HG03342 (cell line): ENCODE results near the gene HS1BP3.

ENCODE experiments used
- ATAC-seq: cut with Tn5 transposase; IDR thresholded peaks from one replicate; pipeline ENCODE4 v1.9.1; 2021; ENCODE audit warnings: mild to moderate bottlenecking, moderate library complexity; ENCODE audit not compliant: unreplicated experiment

The HS1BP3 gene

DNA sequence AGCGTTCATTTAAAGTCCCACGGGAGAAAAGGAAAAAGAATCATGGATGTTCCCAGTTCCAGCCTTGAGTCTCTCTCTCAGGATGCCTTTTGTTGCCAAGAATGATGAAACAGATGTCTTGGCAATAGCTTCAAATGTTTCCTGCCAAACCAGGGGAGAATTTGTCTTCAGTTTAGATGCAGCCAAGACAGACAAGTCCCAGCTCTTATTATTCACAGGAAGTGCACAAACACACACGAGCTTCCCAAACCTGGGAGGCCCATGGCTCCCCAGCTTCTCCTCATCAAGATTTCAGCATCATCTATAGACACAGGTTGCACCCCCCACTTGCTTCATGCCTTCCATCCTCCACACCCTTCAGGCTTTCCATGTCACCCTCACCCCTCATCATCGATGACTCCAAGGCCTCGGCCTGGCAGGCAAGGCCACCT, 45.9 kb downstream of the HS1BP3 start:
- ATAC-seq = no peak

- ATAC-seq = no peak
These were observed 46.4 kb downstream of the HS1BP3 start for GRCh38 chr2:20604401-20604911.

DNA sequence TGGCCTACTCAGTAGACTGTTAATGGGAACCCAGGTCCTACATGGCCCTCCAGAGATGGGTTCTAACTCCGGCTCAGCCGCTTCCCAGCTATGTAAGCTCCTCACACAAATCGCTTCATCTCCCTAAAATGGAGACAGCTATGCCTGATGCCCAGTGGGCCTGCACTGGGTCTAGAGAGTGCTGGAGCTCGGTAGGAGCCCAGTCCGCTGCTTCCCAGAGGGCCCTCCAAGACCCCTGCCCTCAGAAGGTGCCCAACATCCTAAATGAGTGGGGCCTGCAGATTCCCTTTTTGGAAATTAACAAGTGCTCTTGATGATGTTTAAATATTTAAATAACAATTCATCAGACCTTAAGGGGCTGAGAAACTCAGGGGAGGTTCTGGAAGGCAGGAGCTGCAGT, 47.1 kb downstream of the HS1BP3 start:
- ATAC-seq = no peak

DNA sequence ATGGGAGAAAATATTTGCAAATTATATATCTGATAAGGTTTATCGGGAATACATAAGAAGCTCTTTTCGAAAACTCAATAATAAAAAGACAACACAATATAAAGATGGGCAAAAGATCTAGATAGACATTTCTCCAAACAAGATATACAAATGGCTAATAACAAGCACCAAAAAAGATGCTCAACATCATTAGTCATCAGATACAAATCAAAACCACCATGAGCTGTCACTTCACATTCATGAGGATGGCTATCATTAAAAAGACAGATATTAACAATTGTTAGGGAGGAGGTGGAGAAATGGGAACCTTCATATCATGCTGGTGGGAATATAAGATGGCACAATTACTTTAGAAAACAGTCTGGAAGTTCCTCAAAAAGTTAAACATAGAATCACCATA, 48.1 kb downstream of the HS1BP3 start:
- no peak for ATAC-seq

DNA sequence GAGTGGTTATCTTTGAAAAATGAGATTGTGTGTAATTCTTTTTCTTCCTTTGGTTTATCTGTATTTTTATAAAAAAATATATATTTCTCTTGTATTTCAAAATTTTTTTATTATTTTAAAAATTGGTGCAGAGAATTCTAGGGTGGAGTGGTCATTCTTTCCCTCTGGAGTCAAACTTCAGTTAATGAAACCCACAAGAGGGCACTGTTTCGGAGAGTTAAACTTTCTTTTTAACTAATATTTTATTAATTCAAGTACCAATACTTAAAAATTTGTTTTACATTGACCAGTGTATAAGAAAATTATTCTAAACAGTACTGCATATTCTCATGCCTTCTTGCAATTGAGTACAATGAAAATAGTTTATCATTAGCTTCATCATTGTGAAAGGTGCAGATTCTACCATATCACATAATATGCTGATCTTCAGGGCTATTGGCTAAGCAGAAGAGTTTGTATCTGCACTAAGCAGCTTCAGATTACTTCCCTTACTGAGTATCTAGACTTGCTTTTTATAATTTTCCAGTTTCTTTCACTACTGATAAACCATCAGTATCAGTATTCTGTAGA, 50.1 kb downstream of the HS1BP3 start:
- ATAC-seq = no peak

GRCh38 chr2:20599861-20600461, 50.9 kb downstream of the HS1BP3 start:
- ATAC-seq = no peak

- no peak for ATAC-seq
These were observed 51.8 kb downstream of the HS1BP3 start for GRCh38 chr2:20599001-20599600.

DNA sequence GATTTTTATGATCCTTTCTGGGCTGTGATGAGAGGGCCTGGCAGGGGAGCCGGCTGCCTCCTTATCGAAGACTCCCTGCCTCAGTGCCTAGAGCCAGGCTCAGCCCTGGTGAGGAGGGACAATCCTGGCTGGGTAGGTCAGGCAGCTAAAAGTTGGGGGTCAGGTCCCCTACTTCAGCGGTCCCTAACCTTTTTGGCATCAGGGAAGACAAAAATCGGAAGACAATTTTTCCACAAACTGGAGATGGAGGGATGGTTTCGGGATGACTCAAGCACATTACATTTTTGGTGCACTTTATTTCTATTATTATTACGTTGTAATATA, 53.1 kb downstream of the HS1BP3 start:
- no peak for ATAC-seq

GRCh38 chr2:20596973-20597859, 53.7 kb downstream of the HS1BP3 start:
- no peak for ATAC-seq

DNA sequence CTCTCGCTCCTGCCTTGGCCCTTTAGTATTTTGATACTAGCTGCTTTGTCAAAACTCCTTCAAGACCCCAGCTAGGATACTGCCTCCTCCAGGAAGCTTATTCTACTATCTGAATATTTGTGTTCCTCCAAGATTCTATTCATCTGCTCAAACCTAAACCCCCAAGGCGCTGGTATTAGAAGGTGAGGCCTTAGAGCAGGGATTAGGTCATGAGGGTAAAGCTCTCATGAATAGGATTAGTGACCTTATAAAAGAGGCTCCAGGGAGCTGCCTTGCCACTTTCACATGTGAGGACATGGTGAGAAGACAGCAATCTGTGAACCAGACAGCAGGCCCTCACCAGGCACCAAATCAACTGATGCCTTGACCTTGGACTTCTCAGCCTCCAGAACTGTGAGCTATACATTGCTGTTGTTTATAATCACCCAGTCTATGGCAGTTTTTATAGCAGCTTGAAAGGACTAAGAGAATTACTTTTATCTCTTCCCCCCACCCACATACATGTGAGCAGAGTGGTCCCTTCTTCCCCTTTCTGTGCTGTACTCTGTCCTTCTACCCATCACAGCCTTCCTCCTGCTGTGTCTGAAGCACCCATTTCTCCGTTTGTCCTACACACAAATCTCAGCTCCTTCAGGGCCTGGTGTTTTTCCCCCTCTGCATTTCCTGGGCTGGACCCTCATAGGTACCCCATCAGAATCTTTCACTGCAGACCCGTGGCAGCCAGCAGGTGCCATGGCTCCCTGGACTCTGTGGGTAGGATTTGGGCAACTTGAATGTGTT, 54.5 kb downstream of the HS1BP3 start:
- ATAC-seq = peak; percentile 4

DNA sequence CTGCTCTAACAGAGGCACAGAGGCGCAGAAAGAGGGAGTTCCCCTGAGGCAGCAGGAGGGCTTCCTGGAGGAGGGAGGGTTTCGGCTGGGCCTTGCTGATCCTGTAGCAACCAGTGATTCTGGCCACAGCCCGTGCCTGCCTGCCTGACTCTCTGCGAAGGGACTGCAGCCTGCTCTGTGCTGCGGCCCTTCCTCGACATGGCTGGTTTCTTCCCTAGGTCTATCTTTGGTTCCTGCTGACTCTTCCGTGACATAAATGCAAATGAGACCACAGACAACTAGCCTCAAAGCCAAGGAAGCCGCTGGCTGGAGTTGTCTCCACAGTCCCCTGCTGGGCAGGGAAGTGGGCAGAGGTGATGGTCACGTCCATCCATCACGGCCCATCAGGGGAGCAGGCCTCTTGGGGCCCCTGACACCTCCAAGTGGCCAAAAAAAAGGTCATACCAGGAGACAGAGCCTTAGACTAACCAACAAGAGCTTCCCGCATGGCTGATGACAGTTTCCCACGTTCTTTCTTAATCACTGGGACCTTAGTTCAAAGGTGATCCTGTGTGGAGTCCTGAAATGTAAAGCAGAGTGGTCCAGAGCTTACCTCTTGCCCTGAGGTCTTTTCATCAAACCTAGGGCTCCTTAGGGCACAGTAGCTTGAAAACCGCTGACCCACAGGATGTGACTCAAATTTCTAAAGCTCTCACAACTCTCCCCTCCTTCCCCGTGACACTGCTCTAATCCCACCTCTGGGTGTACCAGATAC, 55.3 kb downstream of the HS1BP3 start:
- ATAC-seq = peak; percentile 80

DNA sequence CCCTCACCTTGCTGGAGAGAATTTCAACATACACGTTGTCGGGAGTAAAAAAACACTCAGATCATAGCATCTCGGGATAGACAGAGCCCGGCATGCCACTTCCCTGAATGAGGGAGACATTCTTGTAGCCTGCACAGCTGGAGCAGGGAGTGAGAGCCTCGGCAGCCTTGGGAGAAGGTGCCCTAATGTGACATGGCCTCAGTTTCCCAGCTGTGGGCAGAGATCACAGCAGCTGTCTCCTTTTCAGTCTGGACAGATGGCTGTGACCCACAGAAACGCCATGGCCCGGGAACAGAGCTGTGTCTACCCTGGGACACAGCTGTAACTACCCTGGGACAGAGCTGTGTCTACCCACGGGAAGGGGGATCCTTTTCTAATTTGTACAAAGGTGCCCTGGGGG, 55.9 kb downstream of the HS1BP3 start:
- peak; percentile 0 for ATAC-seq

DNA sequence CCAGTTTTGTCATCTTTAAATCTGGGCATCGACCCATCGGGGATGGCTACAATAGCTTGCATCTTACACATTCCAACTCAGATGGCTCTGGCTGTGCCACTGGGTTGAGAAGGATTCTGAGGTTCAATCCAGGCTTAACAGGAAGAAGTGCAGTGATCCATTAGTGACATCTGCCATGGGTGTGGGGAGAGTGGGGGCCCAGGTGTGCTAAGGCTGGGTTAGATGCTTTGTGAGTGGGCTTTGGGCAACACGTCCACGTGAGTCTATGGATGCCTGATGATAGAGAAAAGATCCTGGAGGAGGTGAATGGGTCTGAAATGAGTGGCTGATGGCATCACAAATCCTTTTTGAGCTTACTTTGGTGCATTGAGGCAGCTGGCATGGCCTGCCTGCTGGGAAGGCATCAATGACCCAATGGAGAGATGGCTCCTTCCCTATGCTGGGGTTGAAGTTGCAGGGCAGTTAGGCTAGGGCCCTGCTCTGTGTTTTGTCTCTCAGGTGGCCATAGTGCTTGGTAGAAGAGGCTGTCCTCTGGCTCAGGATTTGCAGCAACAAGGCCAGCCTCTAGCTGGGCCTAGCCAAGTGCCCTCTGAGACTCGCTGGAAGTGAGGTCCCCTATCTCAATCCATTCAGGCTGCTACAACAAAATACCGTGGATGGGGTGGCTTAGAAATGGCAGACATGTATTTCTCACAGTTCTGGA, 56.7 kb downstream of the HS1BP3 start:
- no peak for ATAC-seq

GRCh38 chr2:20593072-20594034, 57.5 kb downstream of the HS1BP3 start:
- ATAC-seq = no peak

GRCh38 chr2:20592106-20593071, 58.5 kb downstream of the HS1BP3 start:
- no peak for ATAC-seq

DNA sequence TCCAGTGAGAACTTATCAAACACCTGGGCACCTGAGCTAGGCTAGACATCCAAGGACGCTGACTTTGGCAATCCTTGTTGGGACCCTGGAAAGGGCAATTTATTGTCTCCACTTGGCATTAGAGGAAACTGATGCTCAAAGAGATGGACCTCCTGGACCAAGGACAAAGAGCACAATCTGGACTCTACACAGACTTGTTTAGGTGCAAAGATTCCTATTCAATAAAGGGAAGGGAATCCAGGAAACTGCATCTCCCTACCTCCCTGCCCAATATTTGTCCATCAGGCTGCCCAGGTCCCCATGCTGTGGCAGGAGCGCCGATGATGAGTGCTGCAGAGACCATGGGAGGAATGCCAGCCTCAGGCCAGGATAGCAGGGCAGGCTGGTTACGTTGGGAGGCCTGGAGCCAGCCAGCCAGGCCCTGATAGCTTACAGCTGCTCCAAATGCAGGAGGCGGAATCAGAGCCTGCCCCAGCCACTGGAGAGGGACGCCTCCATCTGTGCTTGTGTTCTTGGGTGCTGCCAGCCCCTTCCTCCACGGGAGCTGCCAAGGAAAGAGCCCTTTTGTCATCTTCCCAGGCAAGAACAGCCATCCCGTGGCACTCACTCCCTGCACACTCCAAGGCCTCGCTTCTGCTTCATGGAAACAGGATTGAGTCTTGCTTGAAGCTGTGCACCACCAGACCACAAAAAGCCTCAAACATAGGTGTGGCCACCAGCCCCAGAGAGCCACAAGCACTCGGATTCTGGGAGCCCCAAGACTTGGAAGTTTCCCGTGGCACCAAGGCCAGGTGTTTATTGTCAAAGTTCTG, 60.0 kb downstream of the HS1BP3 start:
- no peak for ATAC-seq
